HEK293 (cell line): Measurements from ENCODE around the gene OR2T4.

ENCODE experiments used
- BCL11A ChIP-seq: fragments of 450-650 bp; formaldehyde crosslinking; IDR thresholded peaks from 2 replicates; pipeline ENCODE4 v1.5.1; 2016; ENCODE audit warnings: low read depth, missing biosample characterization, missing genetic modification characterization
- YY1 ChIP-seq: fragments of 450-650 bp; formaldehyde crosslinking; IDR thresholded peaks from 2 replicates; pipeline ENCODE4 v1.5.1; 2018; ENCODE audit warnings: missing biosample characterization, missing genetic modification characterization
- ZBTB1 ChIP-seq: fragments of 450-650 bp; formaldehyde crosslinking; IDR thresholded peaks from 2 replicates; pipeline ENCODE4 v1.5.1; 2016; ENCODE audit warnings: missing biosample characterization, missing genetic modification characterization
- ZNF174 ChIP-seq: fragments of 450-650 bp; formaldehyde crosslinking; IDR thresholded peaks from 2 replicates; pipeline ENCODE4 v1.5.0; 2017; ENCODE audit warnings: missing biosample characterization, mild to moderate bottlenecking, missing genetic modification characterization
- ZNF214 ChIP-seq: fragments of 450-650 bp; formaldehyde crosslinking; IDR thresholded peaks from 2 replicates; pipeline ENCODE4 v1.5.1; 2017; ENCODE audit warnings: missing biosample characterization, mild to moderate bottlenecking, missing genetic modification characterization, borderline replicate concordance
- ZNF600 ChIP-seq: fragments of 450-650 bp; formaldehyde crosslinking; IDR thresholded peaks from 2 replicates; pipeline ENCODE4 v1.5.1; 2016; ENCODE audit warnings: missing biosample characterization, missing genetic modification characterization
- TF ChIP-seq, protein P1 (sequence below): fragments of 450-650 bp; formaldehyde crosslinking; IDR thresholded peaks from 2 replicates; pipeline ENCODE4 v1.5.1; 2016; ENCODE audit warnings: missing biosample characterization, missing genetic modification characterization
- TF ChIP-seq, protein P2 (sequence below): fragments of 450-650 bp; formaldehyde crosslinking; IDR thresholded peaks from 2 replicates; pipeline ENCODE4 v1.5.0; 2017; ENCODE audit warnings: missing biosample characterization, missing genetic modification characterization, borderline replicate concordance
- TF ChIP-seq, protein P3 (sequence below): fragments of 450-650 bp; formaldehyde crosslinking; IDR thresholded peaks from 2 replicates; pipeline ENCODE4 v1.5.1; 2017; ENCODE audit warnings: missing biosample characterization, missing genetic modification characterization
- TF ChIP-seq, protein P4 (sequence below): fragments of 450-650 bp; formaldehyde crosslinking; IDR thresholded peaks from 2 replicates; pipeline ENCODE4 v1.5.1; 2016; ENCODE audit warnings: missing biosample characterization, missing genetic modification characterization, low read depth

DNA sequence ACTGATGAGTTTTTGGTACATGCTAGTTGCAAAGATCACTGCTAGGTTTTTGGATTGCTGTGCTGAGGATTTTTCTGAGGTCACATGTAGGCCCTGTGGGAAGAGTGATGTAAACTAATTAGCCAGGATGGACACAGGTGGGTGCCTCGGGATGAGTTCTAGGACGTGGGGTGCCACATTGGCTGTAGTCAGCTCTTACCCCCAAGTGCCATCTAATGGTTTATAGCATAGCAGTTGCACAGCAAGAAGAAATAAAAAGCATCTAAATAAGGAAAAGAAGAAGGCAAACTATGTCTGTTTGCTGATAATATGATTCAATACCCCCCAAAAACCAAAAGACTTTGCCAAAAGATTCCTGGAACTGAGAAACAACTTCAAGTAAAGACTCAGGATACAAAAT, 31.6 kb downstream of the OR2T4 start:
- no peak for TF ChIP-seq BCL11A (tag by site-specific recombination)
- TF ChIP-seq, protein P1, sequence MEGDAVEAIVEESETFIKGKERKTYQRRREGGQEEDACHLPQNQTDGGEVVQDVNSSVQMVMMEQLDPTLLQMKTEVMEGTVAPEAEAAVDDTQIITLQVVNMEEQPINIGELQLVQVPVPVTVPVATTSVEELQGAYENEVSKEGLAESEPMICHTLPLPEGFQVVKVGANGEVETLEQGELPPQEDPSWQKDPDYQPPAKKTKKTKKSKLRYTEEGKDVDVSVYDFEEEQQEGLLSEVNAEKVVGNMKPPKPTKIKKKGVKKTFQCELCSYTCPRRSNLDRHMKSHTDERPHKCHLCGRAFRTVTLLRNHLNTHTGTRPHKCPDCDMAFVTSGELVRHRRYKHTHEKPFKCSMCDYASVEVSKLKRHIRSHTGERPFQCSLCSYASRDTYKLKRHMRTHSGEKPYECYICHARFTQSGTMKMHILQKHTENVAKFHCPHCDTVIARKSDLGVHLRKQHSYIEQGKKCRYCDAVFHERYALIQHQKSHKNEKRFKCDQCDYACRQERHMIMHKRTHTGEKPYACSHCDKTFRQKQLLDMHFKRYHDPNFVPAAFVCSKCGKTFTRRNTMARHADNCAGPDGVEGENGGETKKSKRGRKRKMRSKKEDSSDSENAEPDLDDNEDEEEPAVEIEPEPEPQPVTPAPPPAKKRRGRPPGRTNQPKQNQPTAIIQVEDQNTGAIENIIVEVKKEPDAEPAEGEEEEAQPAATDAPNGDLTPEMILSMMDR = no peak
- TF ChIP-seq ZNF214 (tag by site-specific recombination) = no peak
- TF ChIP-seq, protein P2, sequence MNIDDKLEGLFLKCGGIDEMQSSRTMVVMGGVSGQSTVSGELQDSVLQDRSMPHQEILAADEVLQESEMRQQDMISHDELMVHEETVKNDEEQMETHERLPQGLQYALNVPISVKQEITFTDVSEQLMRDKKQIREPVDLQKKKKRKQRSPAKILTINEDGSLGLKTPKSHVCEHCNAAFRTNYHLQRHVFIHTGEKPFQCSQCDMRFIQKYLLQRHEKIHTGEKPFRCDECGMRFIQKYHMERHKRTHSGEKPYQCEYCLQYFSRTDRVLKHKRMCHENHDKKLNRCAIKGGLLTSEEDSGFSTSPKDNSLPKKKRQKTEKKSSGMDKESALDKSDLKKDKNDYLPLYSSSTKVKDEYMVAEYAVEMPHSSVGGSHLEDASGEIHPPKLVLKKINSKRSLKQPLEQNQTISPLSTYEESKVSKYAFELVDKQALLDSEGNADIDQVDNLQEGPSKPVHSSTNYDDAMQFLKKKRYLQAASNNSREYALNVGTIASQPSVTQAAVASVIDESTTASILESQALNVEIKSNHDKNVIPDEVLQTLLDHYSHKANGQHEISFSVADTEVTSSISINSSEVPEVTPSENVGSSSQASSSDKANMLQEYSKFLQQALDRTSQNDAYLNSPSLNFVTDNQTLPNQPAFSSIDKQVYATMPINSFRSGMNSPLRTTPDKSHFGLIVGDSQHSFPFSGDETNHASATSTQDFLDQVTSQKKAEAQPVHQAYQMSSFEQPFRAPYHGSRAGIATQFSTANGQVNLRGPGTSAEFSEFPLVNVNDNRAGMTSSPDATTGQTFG (tag by site-specific recombination) = no peak
- no peak for TF ChIP-seq ZNF600
- TF ChIP-seq ZNF174 = no peak
- TF ChIP-seq YY1 (tag by site-specific recombination) = no peak
- TF ChIP-seq ZBTB1 (tag by site-specific recombination) = no peak
- TF ChIP-seq, protein P3, sequence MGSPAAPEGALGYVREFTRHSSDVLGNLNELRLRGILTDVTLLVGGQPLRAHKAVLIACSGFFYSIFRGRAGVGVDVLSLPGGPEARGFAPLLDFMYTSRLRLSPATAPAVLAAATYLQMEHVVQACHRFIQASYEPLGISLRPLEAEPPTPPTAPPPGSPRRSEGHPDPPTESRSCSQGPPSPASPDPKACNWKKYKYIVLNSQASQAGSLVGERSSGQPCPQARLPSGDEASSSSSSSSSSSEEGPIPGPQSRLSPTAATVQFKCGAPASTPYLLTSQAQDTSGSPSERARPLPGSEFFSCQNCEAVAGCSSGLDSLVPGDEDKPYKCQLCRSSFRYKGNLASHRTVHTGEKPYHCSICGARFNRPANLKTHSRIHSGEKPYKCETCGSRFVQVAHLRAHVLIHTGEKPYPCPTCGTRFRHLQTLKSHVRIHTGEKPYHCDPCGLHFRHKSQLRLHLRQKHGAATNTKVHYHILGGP (tag by site-specific recombination) = no peak
- TF ChIP-seq, protein P4, sequence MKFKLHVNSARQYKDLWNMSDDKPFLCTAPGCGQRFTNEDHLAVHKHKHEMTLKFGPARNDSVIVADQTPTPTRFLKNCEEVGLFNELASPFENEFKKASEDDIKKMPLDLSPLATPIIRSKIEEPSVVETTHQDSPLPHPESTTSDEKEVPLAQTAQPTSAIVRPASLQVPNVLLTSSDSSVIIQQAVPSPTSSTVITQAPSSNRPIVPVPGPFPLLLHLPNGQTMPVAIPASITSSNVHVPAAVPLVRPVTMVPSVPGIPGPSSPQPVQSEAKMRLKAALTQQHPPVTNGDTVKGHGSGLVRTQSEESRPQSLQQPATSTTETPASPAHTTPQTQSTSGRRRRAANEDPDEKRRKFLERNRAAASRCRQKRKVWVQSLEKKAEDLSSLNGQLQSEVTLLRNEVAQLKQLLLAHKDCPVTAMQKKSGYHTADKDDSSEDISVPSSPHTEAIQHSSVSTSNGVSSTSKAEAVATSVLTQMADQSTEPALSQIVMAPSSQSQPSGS (tag by site-specific recombination) = no peak
